Left colon (tissue), 2 donors: Measurements from ENCODE around the gene CYP2E1. TPM values are rescaled to one million over a fixed set of nuclear protein-coding genes. Genes with fewer than 3 reads are reported as not detected.
"Not testable (repeated sequence)": the region's sequence is repeated elsewhere in the genome, so short reads cannot be mapped to it uniquely, and the experiment has no call there.

Source experiments
- ATAC-seq: fragments of 200-7000 bp; cut with Tn5 transposase; one replicate; pipeline ENCODE4 v1.9.1; 2020; ENCODE audit warnings: mild to moderate bottlenecking, moderate library complexity
- DNase-seq, 2 donors: peaks; one replicate each; pipeline ENCODE4 v3.0.0-alpha.2; 2020
- intact Hi-C, 2 donors: fragments of 100-400 bp; cut with DNase I in 1 of 2; cut with micrococcal nuclease in 1 of 2; formaldehyde crosslinking; loops; one replicate each; pipeline versions ENCODE4 v1.11.2 to v1.14.0; 2022; cut with DNase I, micrococcal nuclease
- total RNA-seq, 2 donors: library from RNA; stranded (reverse); fragmentation: NEBNext Ultra II Directional; extraction: Animal tissue kit (Norgen Biotek cat#: 25700); gene quantifications; one replicate each; pipeline ENCODE4 v1.2.1, GENCODE V29; 2021
- donor health status: DM: no; HTN: no; CAD: no.
- donor health status: DM: yes; HTN: yes; CAD: no.

The CYP2E1 gene
- total RNA-seq, 2 donors from 2014 or later, result 0.67 to 0.92 TPM

GRCh38 chr10:133525444-133525843, 1.7 kb upstream of the CYP2E1 start:
- no peak for ATAC-seq
- DNase-seq, result no peak
- intact Hi-C loops, result no loop called here

DNA sequence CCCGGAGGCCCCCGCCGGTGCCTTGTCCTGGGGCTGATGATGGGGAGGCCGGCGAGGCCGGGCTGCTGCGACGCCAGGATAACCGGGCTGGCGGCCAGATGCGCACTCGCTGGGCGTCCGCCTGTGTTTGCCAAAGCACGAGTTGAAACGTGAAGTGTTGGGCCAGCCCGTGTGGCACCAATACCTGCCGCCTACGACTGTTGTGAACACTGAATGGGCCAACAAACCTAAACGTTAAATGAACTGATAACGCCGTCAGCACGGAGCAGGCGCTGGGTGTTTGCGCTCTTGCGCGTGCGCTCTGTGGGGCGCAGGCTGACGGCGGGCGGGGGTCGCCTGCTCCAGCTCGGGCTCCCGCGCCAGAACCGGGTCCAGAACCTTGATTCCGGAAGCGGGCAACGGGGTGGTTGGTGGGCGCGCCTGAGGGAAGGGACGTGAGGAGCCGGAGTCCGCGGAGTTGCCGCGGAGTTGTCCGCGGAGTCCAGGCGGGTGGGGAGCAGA, 658 bp downstream of the CYP2E1 start:
- no peak for DNase-seq
- no peak for ATAC-seq
- intact Hi-C loops, result no loop called here

GRCh38 chr10:133528296-133528844, 1.2 kb downstream of the CYP2E1 start:
- intact Hi-C loops, result no loop called here
- ATAC-seq (no peak), DNase-seq (no peak)

GRCh38 chr10:133528845-133529575, 1.8 kb downstream of the CYP2E1 start:
- no peak for DNase-seq
- no peak for ATAC-seq

DNA sequence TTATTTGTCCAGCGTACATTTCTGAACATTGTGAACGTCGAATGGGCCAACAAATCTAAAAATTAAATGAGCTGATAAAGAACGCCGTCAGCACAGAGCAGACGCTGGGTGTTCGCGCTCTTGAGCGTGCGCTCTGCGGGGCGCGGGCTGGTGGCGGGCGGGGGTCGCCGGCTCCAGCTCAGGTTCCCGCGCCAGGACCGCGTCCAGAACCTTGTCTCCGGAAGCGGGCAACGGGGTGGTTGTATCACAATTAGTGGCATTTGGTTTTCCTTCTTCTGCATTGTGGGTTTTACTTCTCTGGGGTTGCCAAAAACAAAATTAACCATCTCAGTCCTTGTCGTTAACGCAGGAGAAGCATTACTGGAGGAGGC, 2.4 kb downstream of the CYP2E1 start:
- no peak for DNase-seq
- intact Hi-C loops, result no loop called here
- ATAC-seq, result no peak

More at GRCh38 chr10:133528845-133529575, 1.8 kb downstream of the CYP2E1 start:
- intact Hi-C loops, result no loop called here

DNA sequence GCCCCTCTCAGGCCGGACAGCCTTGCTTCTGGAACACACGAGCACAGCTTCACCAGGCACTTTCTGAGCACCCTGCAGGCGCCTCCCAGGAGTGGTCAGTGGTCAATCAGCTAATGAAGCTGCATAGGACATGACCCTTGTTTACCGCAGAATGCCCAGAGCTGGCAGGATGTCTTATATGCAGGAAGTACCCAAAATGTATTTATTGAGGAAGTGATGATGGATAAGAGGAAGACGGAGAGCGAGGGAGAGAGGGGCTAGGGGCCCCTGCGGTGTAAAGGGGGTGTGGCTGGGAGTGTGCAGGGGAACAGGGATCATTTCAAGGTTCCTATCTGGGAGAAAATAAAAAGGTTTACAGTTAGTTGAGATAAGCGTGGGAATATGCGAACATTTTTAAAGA, 3.3 kb downstream of the CYP2E1 start:
- ATAC-seq (no peak), DNase-seq (no peak)
- intact Hi-C loops, result no loop called here

DNA sequence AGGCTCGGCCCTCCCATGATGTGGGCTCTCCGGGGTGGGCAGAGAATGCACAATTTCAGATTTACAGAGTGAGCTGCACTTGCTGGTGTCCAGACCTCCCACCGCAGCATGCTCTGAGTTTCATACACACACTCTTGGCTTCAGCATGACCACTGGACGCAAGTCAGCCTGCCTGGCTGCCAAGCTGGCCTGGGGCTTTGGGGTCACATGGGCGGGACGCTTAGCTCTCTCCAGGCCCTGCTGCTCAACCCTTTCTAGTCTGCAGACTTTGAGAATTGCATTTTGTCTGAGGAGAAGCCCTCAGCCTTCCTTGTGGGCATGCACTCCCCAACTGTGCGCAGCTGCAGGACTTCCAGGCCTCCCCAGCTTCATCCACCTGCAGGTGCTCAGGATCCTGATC, 5.7 kb downstream of the CYP2E1 start:
- DNase-seq, result no peak
- intact Hi-C loops, result no loop called here
- no peak for ATAC-seq

DNA sequence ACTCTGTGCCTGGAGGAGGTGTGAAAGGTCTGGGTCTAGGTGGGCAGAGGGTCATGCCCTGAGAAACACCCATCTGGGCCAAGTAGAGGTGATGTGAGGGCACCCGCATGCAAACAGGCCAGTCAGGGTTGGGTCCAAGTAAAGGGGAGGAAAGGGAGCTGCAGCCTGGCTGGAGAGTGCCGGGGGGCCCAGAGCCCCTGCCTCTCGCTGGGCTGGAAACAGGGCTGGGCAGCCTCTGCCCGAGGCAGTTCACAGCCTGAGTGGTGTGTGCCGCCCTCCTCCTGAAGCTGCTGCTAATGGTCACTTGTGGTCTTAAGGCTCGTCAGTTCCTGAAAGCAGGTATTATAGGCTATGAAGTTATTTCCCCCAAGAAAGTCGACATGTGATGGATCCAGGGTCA, 7.3 kb downstream of the CYP2E1 start:
- ATAC-seq (no peak), DNase-seq (no peak)
- intact Hi-C loops, result no loop called here

- no peak for ATAC-seq
- intact Hi-C loops, result no loop called here
- DNase-seq, result no peak
Observed at GRCh38 chr10:133536198-133536597, 9.0 kb downstream of the CYP2E1 start.

- ATAC-seq (no peak), DNase-seq (no peak)
- intact Hi-C loops, result no loop called here
Observed at GRCh38 chr10:133537546-133538545, 10.7 kb downstream of the CYP2E1 start.

GRCh38 chr10:133541441-133541975, 14.3 kb downstream of the CYP2E1 start:
- DNase-seq, intact Hi-C loops, ATAC-seq: not testable (repeated sequence)

- no peak for ATAC-seq
- DNase-seq, result no peak
- intact Hi-C loops, result no loop called here
Observed at GRCh38 chr10:133544506-133544905, 17.3 kb downstream of the CYP2E1 start.

GRCh38 chr10:133554600-133554999, 27.4 kb downstream of the CYP2E1 start:
- DNase-seq, result no peak

GRCh38 chr10:133555521-133555920, 28.4 kb downstream of the CYP2E1 start:
- DNase-seq (no peak), ATAC-seq (no peak)
- intact Hi-C loops, result no loop called here

More at GRCh38 chr10:133554600-133554999, 27.4 kb downstream of the CYP2E1 start:
- ATAC-seq, result no peak
- intact Hi-C loops, result no loop called here

DNA sequence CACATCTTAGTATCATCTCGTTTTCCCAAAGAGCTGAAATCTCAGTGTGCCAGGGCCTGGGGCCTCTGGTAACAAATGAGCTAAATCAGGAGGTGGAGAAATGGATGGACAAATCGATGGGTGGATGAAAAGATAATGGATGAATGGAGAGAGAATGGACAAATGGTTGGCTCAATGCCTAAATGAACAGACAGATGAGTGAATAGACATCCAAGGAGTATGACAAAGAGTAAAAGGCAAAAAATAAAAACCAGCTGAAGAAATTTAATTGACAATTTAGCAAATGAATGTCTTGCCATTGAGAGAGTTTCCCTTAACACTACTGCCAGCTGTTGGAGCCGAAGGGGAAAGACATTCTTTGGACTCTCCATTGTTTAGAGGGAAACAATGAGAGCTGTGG, 30.2 kb downstream of the CYP2E1 start:
- ATAC-seq (no peak), DNase-seq (no peak)
- intact Hi-C loops, result no loop called here

DNA sequence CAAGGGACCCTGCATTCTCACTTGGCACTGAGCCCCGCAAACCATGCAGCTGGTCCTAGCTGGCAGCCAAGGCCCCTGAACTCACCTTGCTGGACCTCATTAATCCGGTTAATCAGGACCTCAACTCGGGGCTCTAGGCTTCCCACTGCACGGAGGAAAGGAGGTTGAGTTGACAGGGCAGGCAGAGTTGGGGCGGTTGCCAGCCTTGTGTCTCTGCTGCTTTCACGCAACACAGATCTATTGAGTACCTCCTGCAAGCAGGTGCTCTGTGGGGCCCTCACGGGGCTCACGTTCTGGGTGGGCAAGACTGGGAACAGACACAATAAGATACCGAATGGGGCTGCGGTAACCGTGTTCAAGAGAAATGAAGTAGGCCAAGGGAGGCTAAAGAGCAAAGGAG, 32.1 kb downstream of the CYP2E1 start:
- ATAC-seq (no peak), DNase-seq (no peak)
- intact Hi-C loops, result no loop called here

GRCh38 chr10:133564816-133565215, 37.7 kb downstream of the CYP2E1 start:
- no peak for ATAC-seq
- DNase-seq, result no peak
- intact Hi-C loops, result no loop called here

DNA sequence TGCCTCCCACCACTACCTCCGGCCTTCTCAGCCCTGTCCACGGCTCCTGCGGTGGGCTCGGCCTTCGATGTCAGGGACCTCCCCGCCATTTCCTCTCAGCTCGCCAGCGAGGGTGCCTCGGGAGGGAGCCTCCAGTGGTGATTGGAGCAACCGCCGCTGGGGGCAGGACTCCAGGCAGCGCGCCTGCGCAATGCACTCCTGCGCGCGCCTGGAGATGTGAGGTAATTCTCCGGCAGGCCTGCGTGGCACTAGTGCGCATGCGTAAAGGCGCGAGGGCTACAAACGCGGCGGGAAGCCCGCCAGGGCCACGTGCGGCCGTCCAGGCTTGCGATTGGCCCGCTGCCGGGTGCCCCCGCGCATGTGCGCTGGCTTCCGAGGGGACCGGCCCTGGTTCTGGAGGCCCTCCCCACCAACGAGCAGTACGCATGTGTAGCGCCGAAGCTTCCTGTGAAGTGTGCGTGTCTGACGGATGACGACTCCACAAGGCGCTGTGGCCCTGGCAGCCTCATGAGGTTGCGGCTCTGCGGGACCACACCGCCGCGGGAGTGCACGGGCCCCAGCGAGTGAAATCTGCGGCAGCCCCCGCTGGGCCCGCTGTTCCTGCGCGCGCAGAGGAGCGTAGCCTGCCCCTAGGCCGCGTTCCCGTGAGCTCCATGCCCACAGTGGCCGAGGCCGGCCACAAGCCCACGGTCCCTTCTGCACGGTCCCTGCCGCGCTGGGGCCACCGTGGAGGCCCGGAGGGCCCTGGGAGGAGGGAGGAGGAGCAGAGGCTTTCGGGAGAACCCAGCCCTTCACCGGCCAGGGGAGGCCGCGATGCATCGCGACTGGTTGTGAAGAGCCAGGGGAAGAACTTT, 38.5 kb downstream of the CYP2E1 start, which contains the start of gene SYCE1:
Gene SYCE1 (minus strand): TSS at position 143 of the 854 bp plus-strand sequence. CDS start 54 bp downstream, at position 89.
- ATAC-seq, result no peak
- no peak for DNase-seq
- intact Hi-C loops, result no loop called here
